ENCODE data around the gene EVC. TPM values are rescaled to one million over a fixed set of nuclear protein-coding genes. Genes with fewer than 3 reads are reported as not detected.

EVC gene
- total and polyA plus RNA-seq, 4 donors = 9.3 to 58.2 (median 25.0) TPM

DNA sequence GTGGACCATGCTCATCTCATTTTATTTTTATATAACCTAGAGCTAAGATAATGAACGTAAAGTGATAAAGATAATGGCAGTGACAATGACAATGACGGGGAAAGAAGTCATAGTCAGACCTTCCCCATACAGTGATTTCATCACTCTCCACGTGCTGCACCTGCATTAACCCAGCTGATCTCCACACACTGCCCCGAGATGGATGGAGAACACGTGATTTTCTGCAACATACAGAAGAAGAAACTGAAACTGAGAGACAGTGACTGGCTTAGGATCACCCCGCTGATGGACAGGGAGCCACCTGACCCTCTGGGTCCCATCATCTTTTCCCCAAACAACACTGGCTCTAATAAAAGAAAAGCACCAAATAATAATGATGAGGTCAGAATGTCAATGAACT lies 24.7 kb upstream of the EVC start:
- H3K36me3 ChIP-seq (ENCODE audit: control insufficient read depth in 1 of 2, insufficient read depth in 2 of 2, low read length in 1 of 2) = peaks cover 0 to 18% of the 10 kb centered on the region in 2 donors
- no peak overlapping the region for H3K4me3 ChIP-seq (ENCODE audit: low read length in 2 of 2)
- no peaks in the 10 kb centered on the region for H3K4me1 ChIP-seq (ENCODE audit: control insufficient read depth in 1 of 2, insufficient read depth in 2 of 2, low read length in 2 of 2)
- intact Hi-C loops (cut with DNase I) = no loop called here
- no peaks in the 10 kb centered on the region for H3K9me3 ChIP-seq (ENCODE audit: control insufficient read depth, low read length)
- DNase-seq = no peak
- H3K27ac ChIP-seq (ENCODE audit: low read depth in 1 of 2, low read length in 2 of 2) = no peak overlapping the region
- ATAC-seq (ENCODE audit: low FRiP score) = no peak
- 93% methylated on average over 6 of the region's 6 CpGs for WGBS, 2 donors
- H3K27me3 ChIP-seq (ENCODE audit: control insufficient read depth in 1 of 2, insufficient read depth in 2 of 2, low read length in 1 of 2) = no peaks in the 10 kb centered on the region

- Histone ChIP-seq H3K9me3 (ENCODE audit: control insufficient read depth, low read length) (no peaks in the 10 kb centered on the region), H3K27me3 (ENCODE audit: control insufficient read depth in 1 of 2, insufficient read depth in 2 of 2, low read length in 1 of 2) (no peaks in the 10 kb centered on the region), H3K27ac (ENCODE audit: low read depth in 1 of 2, low read length in 2 of 2) (no peak overlapping the region), H3K4me3 (ENCODE audit: low read length in 2 of 2) (no peak overlapping the region), H3K36me3 (ENCODE audit: control insufficient read depth in 1 of 2, insufficient read depth in 2 of 2, low read length in 1 of 2) (peaks cover 0 to 23% of the 10 kb centered on the region in 2 donors), H3K4me1 (ENCODE audit: control insufficient read depth in 1 of 2, insufficient read depth in 2 of 2, low read length in 2 of 2) (no peaks in the 10 kb centered on the region)
- 85 to 90% methylated on average over 8 of the region's 8 CpGs for WGBS, 2 donors
- intact Hi-C loops (cut with DNase I) = no loop called here
- DNase-seq (no peak), ATAC-seq (ENCODE audit: low FRiP score) (no peak)
Measured at GRCh38 chr4:5689065-5689464, 21.9 kb upstream of the EVC start.

- Histone ChIP-seq H3K4me1 (ENCODE audit: control insufficient read depth in 1 of 2, insufficient read depth in 2 of 2, low read length in 2 of 2) (no peaks in the 10 kb centered on the region), H3K9me3 (ENCODE audit: control insufficient read depth, low read length) (no peaks in the 10 kb centered on the region), H3K4me3 (ENCODE audit: low read length in 2 of 2) (no peak overlapping the region), H3K27me3 (ENCODE audit: control insufficient read depth in 1 of 2, insufficient read depth in 2 of 2, low read length in 1 of 2) (no peaks in the 10 kb centered on the region), H3K36me3 (ENCODE audit: control insufficient read depth in 1 of 2, insufficient read depth in 2 of 2, low read length in 1 of 2) (peaks cover 0 to 19% of the 10 kb centered on the region in 2 donors), H3K27ac (ENCODE audit: low read depth in 1 of 2, low read length in 2 of 2) (no peak overlapping the region)
- intact Hi-C loops (cut with DNase I) = loop anchor here in 1 of 2 donors (5.0 kb wide), 1 partner anchor 96 kb away; no protein-coding TSS in a partner anchor
- WGBS, 2 donors = 89 to 93% methylated on average over 7 of the region's 7 CpGs
- no peak for ATAC-seq (ENCODE audit: low FRiP score)
- DNase-seq = no peak
Measured at GRCh38 chr4:5691491-5692132, 19.4 kb upstream of the EVC start.

DNA sequence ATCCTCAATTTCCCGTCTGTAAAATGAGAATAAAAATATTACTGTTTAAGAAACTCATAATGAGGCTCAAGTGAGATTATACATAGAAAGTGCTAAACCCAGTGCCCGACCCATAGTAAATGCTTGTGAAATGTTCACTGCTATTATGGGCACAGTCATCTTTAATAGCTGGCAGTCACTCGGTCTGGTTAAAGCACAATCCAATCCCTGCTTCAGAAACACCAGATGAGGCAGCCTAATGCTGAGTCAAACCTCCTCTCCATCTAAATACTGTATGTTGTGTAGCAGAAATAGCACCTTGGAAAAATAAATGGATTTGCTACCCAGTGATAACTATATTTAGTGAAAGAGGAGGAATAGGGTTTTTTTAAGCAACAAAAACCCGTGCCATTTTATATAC lies 17.1 kb upstream of the EVC start:
- DNase-seq (no peak), ATAC-seq (ENCODE audit: low FRiP score) (no peak)
- Histone ChIP-seq H3K36me3 (ENCODE audit: control insufficient read depth in 1 of 2, insufficient read depth in 2 of 2, low read length in 1 of 2) (peaks cover 0 to 18% of the 10 kb centered on the region in 2 donors), H3K27ac (ENCODE audit: low read depth in 1 of 2, low read length in 2 of 2) (no peak overlapping the region), H3K9me3 (ENCODE audit: control insufficient read depth, low read length) (no peaks in the 10 kb centered on the region), H3K4me3 (ENCODE audit: low read length in 2 of 2) (no peak overlapping the region), H3K27me3 (ENCODE audit: control insufficient read depth in 1 of 2, insufficient read depth in 2 of 2, low read length in 1 of 2) (no peaks in the 10 kb centered on the region), H3K4me1 (ENCODE audit: control insufficient read depth in 1 of 2, insufficient read depth in 2 of 2, low read length in 2 of 2) (no peaks in the 10 kb centered on the region)
- intact Hi-C loops (cut with DNase I) = loop anchor here in 1 of 2 donors (5.0 kb wide), 1 partner anchor 93 kb away; no protein-coding TSS in a partner anchor
- 25 to 35% methylated on average over 4 of the region's 4 CpGs for WGBS, 2 donors

DNA sequence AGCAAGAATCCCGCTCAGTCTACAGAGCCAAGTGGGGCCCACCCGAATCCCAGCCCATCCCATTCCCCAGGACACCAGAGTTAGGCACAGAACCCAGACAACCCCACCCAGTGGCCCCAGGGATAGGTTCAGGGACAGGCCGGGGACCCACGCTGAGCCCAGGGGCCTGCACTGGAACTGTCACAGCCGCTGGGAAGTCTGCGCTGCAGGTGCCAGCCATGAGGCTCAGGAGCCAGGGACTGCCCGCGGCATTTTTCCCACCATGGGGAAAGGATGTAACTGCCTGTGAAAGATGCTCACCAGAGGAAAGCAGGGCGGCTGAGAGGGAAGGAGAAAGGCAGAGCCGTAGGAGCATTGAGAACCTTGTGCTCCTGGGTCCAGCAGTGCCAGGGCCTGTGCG lies 14.7 kb upstream of the EVC start:
- H3K27ac ChIP-seq (ENCODE audit: low read depth in 1 of 2, low read length in 2 of 2) = no peak overlapping the region
- ATAC-seq (ENCODE audit: low FRiP score) (no peak), DNase-seq (no peak)
- no peaks in the 10 kb centered on the region for H3K4me1 ChIP-seq (ENCODE audit: control insufficient read depth in 1 of 2, insufficient read depth in 2 of 2, low read length in 2 of 2)
- H3K36me3 ChIP-seq (ENCODE audit: control insufficient read depth in 1 of 2, insufficient read depth in 2 of 2, low read length in 1 of 2) = peaks cover 0 to 14% of the 10 kb centered on the region in 2 donors
- intact Hi-C loops (cut with DNase I) = no loop called here
- no peaks in the 10 kb centered on the region for H3K27me3 ChIP-seq (ENCODE audit: control insufficient read depth in 1 of 2, insufficient read depth in 2 of 2, low read length in 1 of 2)
- no peaks in the 10 kb centered on the region for H3K9me3 ChIP-seq (ENCODE audit: control insufficient read depth, low read length)
- 94 to 96% methylated on average over 11 of the region's 11 CpGs for WGBS, 2 donors
- no peak overlapping the region for H3K4me3 ChIP-seq (ENCODE audit: low read length in 2 of 2)

DNA sequence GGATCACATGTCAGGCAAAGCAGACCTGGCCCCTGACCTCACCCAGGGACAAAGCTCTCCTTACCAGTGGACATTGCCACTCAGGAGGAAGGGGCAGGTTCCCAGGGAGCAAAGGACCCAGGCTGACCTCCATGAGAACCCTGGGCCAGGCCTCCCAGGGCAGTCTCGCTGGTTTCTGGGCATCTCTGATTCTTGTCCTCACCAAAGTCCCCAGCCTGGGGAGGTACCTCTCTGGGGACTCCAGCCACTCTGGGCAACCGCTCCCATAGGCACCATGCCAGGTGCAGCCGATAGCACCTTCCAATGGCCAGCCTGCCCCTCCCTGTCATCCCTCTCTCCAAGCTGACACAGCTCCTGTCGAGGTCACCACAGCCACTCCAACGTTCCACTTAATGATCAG lies 10.5 kb upstream of the EVC start:
- peaks cover 0 to 8% of the 10 kb centered on the region in 2 donors for H3K36me3 ChIP-seq (ENCODE audit: control insufficient read depth in 1 of 2, insufficient read depth in 2 of 2, low read length in 1 of 2)
- intact Hi-C loops (cut with DNase I) = no loop called here
- DNase-seq = no peak
- 16 to 31% methylated on average over 5 of the region's 5 CpGs for WGBS, 2 donors
- no peak overlapping the region for H3K27ac ChIP-seq (ENCODE audit: low read depth in 1 of 2, low read length in 2 of 2)
- H3K27me3 ChIP-seq (ENCODE audit: control insufficient read depth in 1 of 2, insufficient read depth in 2 of 2, low read length in 1 of 2) = no peaks in the 10 kb centered on the region
- no peaks in the 10 kb centered on the region for H3K4me1 ChIP-seq (ENCODE audit: control insufficient read depth in 1 of 2, insufficient read depth in 2 of 2, low read length in 2 of 2)
- ATAC-seq (ENCODE audit: low FRiP score) = no peak
- H3K4me3 ChIP-seq (ENCODE audit: low read length in 2 of 2) = no peak overlapping the region
- no peaks in the 10 kb centered on the region for H3K9me3 ChIP-seq (ENCODE audit: control insufficient read depth, low read length)

DNA sequence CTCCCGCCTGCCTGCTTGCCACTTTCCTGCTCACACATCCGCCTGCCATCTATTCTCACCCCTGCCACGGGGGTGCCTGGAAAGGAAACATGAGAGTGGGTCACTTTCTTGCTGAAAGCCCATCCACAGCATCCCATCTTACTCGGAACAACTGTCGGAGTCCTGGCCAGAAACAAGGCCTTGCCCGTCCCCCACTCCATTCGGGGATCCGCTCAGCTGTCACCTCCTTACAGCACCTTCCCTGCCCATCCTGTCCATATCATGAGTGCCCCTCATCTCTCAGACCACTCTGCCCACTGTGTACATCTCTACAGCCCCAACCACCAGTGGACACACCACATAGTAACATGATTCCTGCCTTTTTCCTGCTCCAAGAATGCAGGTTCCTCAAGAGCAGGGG lies 9.0 kb upstream of the EVC start:
- peaks cover 0 to 3% of the 10 kb centered on the region in 2 donors for H3K36me3 ChIP-seq (ENCODE audit: control insufficient read depth in 1 of 2, insufficient read depth in 2 of 2, low read length in 1 of 2)
- intact Hi-C loops (cut with DNase I) = no loop called here
- no peak overlapping the region for H3K4me3 ChIP-seq (ENCODE audit: low read length in 2 of 2)
- DNase-seq (no peak), ATAC-seq (ENCODE audit: low FRiP score) (no peak)
- H3K9me3 ChIP-seq (ENCODE audit: control insufficient read depth, low read length) = no peaks in the 10 kb centered on the region
- H3K4me1 ChIP-seq (ENCODE audit: control insufficient read depth in 1 of 2, insufficient read depth in 2 of 2, low read length in 2 of 2) = no peaks in the 10 kb centered on the region
- WGBS, 2 donors = 92 to 98% methylated on average over 8 of the region's 8 CpGs
- H3K27ac ChIP-seq (ENCODE audit: low read depth in 1 of 2, low read length in 2 of 2) = no peak overlapping the region
- H3K27me3 ChIP-seq (ENCODE audit: control insufficient read depth in 1 of 2, insufficient read depth in 2 of 2, low read length in 1 of 2) = no peaks in the 10 kb centered on the region

DNA sequence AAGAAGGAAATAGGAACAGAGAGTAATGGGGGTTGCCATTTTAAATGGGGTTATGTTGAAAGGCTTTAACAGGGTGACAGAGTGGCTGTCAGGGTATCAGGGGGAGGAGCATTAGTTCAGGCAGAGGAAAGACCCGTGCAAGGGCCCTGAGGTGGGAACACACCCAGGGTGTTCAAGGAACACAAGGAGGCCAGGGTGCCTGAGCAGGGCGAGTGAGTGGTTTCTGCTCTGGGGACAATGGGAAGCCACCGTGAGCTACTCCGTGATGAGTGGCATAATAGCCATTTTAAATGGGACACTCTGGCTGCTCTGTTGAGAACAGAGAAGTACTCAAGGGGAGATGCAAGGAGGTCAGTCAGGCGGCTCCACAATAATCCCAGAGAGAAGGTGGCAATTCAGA lies 7.2 kb upstream of the EVC start:
- WGBS, 2 donors = 93 to 98% methylated on average over 5 of the region's 5 CpGs
- intact Hi-C loops (cut with DNase I) = no loop called here
- Histone ChIP-seq H3K4me3 (ENCODE audit: low read length in 2 of 2) (no peak overlapping the region), H3K4me1 (ENCODE audit: control insufficient read depth in 1 of 2, insufficient read depth in 2 of 2, low read length in 2 of 2) (peaks cover 0 to 6% of the 10 kb centered on the region in 2 donors), H3K27me3 (ENCODE audit: control insufficient read depth in 1 of 2, insufficient read depth in 2 of 2, low read length in 1 of 2) (no peaks in the 10 kb centered on the region), H3K36me3 (ENCODE audit: control insufficient read depth in 1 of 2, insufficient read depth in 2 of 2, low read length in 1 of 2) (peaks cover 0 to 2% of the 10 kb centered on the region in 2 donors), H3K27ac (ENCODE audit: low read depth in 1 of 2, low read length in 2 of 2) (no peak overlapping the region), H3K9me3 (ENCODE audit: control insufficient read depth, low read length) (no peaks in the 10 kb centered on the region)
- no peak for DNase-seq
- ATAC-seq (ENCODE audit: low FRiP score) = no peak

DNA sequence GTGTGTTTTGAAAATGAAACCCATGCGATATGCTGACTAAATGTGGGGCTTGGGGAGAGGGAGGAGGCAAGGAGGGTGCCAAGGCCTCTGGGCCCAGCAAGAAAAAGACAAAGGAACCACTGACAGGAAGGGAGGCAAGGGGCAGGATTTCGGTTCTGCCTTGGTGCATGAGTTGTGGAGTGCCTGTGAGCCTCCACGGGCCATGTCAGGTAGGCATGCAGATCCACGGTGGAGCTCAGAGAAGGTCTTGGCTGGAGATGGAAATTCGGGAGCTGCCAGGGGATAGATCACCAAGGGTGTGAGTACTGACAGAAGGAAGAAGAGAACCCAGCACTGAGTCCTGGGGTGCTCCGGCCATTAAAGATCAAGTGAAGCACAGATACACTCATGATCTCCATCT lies 6.7 kb upstream of the EVC start:
- Histone ChIP-seq H3K9me3 (ENCODE audit: control insufficient read depth, low read length) (no peaks in the 10 kb centered on the region), H3K27me3 (ENCODE audit: control insufficient read depth in 1 of 2, insufficient read depth in 2 of 2, low read length in 1 of 2) (no peaks in the 10 kb centered on the region), H3K27ac (ENCODE audit: low read depth in 1 of 2, low read length in 2 of 2) (no peak overlapping the region), H3K36me3 (ENCODE audit: control insufficient read depth in 1 of 2, insufficient read depth in 2 of 2, low read length in 1 of 2) (peaks cover 0 to 2% of the 10 kb centered on the region in 2 donors), H3K4me1 (ENCODE audit: control insufficient read depth in 1 of 2, insufficient read depth in 2 of 2, low read length in 2 of 2) (peaks cover 0 to 6% of the 10 kb centered on the region in 2 donors), H3K4me3 (ENCODE audit: low read length in 2 of 2) (no peak overlapping the region)
- ATAC-seq (ENCODE audit: low FRiP score) (no peak), DNase-seq (no peak)
- WGBS, 2 donors = 95 to 96% methylated on average over 6 of the region's 6 CpGs
- intact Hi-C loops (cut with DNase I) = no loop called here
